ENCODE measurements around the gene CBFB.

CBFB gene

DNA sequence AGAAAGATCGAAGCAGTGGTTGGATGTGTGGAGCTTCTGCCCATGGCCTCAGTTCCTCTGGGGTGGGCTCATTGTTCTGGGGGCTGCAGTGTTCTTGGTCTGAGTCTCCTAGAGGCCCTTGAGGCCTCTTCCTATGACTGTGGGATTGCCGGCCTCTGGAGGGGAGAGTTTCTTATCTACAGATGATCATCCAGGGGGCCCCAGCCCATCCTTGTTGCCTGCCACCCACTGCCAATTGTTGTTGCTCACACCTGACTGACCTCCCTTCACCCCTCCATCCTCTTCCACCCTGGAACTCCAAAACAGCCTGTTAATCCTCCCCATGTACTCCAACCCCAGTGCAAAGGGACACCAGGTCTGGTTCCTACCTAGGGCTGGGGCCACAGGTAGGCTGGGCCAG is 116.0 kb downstream of the CBFB start:
- no peak for DNase-seq

DNA sequence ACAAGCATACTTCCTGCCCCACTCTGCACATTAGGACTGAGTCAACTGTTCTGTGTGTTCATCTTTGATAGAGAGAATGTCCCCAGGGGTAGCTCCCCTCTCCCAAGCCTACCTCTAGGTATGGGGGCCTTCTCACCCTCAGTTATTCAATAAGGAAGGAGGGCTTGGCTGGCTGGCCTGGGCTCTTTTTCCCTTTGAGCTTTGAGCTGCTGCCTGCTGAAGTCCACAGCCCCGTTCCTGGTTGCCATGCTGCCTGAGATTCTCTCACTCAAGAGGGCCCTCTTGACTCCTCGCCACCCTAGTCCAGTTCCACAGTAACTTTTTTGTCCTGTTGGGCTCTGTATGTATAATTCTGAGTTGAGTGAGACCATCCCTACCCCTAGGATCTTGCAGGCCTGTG is 116.8 kb downstream of the CBFB start:
- DNase-seq: no peak

DNA sequence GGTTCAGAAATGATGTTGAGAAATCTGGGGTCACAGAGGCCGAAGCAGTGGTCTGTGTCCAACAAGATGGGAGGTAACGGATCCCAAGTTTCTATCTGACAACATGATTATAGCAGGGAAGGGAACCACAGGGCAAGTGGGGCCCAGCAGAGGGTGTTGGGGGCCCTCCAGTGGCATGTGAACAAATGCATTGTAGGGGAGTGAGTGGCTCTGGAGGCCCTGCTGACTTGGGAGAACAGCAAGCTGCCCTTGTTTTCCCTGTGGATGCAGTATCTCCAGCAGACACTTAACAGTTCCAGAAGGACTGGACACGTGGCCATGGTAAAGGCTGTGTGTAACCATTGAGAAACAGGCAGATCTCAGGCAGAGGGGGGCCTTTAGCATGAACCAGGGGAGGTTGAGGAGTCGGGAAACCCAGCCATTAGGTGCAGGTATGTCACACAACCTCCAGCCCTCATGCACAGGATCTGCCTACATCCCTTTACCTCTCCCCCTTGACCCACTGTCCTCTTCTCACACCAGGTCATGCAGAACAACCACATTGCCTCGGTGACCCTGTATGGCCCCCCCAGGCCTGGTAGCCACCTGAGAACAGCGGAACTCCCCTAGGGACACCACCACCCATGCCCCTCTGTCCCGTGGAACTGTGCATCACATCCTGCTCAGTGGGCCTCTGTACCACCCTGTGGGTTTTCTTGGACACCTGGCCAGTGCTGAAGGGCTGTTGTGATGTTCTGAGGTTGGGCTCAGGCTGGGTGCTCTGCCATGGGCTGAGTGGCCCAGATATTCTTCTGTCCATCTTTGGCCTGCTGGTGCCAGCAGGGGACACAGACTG is 117.8 kb downstream of the CBFB start:
- peak; percentile 4 for DNase-seq

DNA sequence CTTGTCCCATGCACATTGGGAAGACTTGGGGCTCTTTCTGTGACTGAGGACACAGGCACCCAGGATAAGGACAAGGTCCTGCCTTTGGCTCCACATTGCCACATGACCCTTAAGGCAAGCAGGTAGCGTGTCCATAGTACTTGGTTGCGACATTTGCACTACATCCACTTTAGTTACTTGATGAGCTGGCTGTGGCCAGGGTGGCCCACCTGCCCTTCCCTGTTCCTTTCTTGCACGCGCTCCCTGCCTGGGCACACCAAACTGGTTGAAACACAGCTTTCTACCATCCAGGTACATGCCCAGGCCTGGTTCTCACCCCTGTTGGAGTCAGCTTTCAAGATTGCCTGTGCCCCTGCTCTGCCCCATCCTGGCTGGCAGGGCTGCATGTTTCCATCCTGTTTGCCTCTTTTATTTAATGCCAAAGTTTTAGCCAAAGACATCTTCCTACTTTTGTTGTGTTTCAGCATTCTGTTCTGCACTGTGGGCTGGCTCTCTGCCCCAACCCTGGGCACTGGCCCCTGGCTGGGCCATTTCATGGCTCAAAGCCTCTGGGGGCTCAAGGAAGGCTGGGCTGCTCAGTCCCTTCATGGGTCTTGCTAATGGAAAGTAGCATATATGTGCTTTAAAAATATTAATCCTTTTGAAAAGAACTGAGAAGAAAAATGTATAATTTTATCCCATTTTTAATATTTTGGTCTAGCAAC is 118.6 kb downstream of the CBFB start:
- peak; percentile 4 for DNase-seq

DNA sequence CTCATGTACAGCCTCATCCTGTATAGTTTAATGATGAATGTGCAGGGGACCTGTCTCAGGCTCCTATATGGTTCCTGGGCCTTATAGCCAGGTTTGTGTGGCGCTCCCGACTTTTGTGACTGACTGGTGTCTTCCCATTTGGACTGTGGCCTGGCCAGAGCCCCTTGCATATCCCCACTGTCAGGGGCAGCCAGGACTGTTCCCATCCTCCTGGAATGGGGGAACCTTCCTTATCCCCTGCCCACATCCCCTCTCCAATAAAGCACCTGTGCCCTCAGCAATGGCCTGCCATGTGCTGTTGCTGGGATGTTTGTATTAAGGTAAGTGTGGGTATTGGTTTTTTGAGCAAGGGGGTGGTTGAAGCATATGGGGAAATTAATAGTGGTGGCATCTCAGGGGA is 119.3 kb downstream of the CBFB start:
- DNase-seq: peak; percentile 4

DNA sequence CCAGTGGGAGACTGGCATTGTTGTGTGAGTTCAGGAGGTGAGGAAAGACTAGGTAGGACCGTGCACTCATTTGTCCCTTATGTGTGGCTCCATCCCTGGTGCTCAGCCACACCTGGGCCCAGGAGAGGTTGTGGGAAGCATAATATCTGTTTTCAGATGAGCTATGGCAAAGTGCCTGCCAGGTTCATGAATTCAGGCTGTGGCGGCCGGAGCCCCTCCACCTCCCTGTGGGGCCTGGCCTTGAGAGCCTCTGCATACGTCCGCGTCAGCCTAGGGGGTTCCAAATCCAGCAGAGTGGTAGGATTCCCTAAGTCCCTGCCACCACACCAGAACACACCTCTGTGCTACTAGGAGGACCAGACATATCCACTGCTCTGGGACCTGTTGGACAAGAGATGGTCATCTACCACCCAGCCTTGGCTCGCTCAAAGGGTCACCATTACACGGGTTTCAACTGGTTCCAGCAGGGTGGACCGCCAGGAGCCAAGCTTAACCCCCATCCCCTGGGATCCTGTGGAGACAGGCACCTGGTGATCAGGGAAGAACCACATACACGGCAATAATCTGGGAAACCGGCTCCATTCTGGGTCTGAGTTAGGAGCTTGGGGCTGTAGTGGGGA is 119.8 kb downstream of the CBFB start:
- peak; percentile 7 for DNase-seq

DNA sequence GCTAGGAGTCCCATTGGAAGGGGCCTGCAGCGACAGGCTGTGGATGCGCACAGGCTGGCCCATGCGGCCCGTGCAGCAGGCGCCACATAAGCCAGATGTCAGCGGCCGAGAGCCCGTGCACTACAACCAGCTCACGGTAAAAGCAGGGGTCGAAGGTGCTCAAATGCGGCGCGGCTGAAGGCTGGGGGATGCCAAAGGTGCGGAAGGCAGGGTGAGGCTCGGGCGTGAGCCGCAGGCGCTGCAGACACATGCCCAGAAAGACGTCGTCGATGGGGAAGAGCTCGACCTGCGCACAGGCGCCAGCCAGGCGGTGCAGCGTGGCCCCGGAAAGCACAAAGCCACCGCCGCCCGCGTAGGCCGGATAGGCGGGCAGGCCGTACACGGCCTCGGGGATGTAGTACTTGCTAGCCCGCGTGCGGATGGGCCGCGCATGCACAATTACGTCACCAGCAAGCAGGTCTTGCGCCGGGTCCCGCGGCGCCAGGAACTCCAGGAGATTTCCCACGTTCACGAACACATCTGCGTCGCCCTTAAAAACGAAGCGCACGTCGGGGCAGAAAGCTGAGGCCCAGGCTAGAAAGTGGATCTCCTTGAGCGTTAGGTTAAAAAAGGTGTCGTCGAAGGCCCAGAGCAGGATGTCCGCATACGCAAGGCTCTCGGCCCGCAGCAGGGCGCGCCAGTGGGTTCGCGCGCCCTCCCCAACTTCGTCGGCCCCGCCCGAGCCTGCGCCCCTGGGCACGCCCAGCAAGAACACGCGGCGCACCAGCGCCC is 120.5 kb downstream of the CBFB start:
- DNase-seq: peak; percentile 2

DNA sequence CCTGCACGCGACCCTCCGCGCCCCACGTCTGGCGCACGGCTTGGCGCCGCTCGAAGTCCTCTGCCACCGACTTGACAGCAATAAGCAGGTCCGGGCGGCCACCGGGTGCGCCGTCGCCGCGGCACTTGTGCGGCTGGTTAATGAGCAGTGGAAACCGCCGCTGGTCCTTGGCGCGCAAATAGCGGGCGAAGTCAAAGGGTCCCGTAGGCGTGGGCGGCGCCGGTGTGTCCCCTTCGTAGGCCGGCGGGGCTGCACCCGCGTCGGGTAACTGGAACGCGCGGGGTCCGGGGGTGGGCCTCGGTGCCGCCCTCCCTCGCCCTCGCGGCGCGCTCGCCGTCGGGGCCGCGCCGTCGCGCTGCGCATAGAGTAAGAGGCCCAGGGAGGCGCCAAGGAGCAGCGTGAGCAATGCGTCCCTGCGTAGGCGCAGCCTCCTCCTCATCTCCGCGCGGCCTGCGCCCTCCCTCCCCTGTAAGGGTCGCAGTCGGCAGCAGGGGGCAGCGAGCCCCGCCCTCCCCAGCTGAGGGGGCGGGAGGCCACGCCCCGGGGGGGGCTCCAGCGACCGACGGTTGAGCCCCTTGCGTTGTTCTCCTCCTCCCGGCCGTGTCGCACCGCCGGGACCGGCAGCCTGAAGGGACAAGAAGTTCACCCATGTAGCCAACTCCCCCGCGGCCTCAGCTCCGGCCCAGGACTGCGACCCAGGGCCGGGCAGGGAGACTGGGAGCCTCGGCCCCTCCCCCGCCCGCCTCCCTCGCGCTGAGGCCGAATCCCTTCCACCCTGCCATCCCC is 121.3 kb downstream of the CBFB start:
- no peak for DNase-seq

All from CD4-positive, alpha-beta T cell treated with Interleukin-15 for 1 hour (primary cell).